HCT116 (cell line): ENCODE measurements around the gene TM7SF3. TPM values are rescaled to one million over a fixed set of nuclear protein-coding genes. Genes with fewer than 3 reads are reported as not detected.

Experiments used
- ATAC-seq: fragments of 200-7000 bp; cut with Tn5 transposase; 2 replicates; pipeline ENCODE4 v1.9.1; 2020; ENCODE audit warnings: mild to moderate bottlenecking, moderate library complexity
- BruUV-seq: library from RNA; stranded (reverse); fragments of 400-500 nt; replicated peaks from 2 replicates; lab custom pipeline; 2021; lab: Mats Ljungman, UMichigan
- CTCF ChIA-PET: fragments of 300-600 bp; sonication (Branson Sonifier 250); formaldehyde crosslinking; loops from one replicate; lab custom pipeline; 2021; ENCODE audit warnings: antibody characterized with exemption; lab: Charles Lee
- POLR2A ChIA-PET: fragments of 300-600, 350-600 bp; sonication (Branson Sonifier 250); formaldehyde crosslinking; loops from one replicate; lab custom pipeline; 2021; ENCODE audit warnings: antibody characterized with exemption; lab: Charles Lee
- RAD21 ChIA-PET, 2 experiments: fragments of 300-600 bp; sonication (Branson Sonifier 250); formaldehyde crosslinking; loops; one replicate each; lab custom pipeline; 2023; ENCODE audit warnings: low total read pairs in 2 of 2; ENCODE audit not compliant: uncharacterized antibody in 2 of 2, unreplicated experiment in 2 of 2, low non-redundant PET in 1 of 2; lab: Charles Lee
- DNase-seq: peaks from one replicate; pipeline ENCODE4 v3.0.0-alpha.2; 2010; ENCODE audit warnings: low read depth, low spot score
- H2AFZ ChIP-seq: fragments of 200-600 bp; shearing (Covaris generic), sonication (generic); 2 replicates; pipeline ENCODE4 v1.6.1; 2017; ENCODE audit warnings: low read depth, mixed run types, mixed read lengths, antibody characterized with exemption, low read length; ENCODE audit not compliant: poor library complexity, severe bottlenecking
- H3K27ac ChIP-seq: 2 replicates; pipeline ENCODE4 v1.5.1; 2012; ENCODE audit warnings: low read depth, low read length
- H3K27me3 ChIP-seq: fragments of 200-600 bp; sonication (generic); 2 replicates; pipeline ENCODE4 v1.6.1; 2016; ENCODE audit warnings: mixed run types, low read length, mixed read lengths; ENCODE audit not compliant: insufficient read depth
- H3K36me3 ChIP-seq, 2 experiments: fragments of 200-500 bp in 1 of 2; fragments of 200-600 bp in 1 of 2; sonication (Bioruptor generic) in 1 of 2; sonication (generic) in 1 of 2; 2 replicates each; pipeline versions ENCODE4 v1.5.1 to v1.6.1; 2014 to 2016; ENCODE audit warnings: low read length in 2 of 2, inconsistent platforms in 1 of 2, mixed read lengths in 1 of 2, mixed run types in 1 of 2; ENCODE audit not compliant: insufficient read depth in 2 of 2, control insufficient read depth in 1 of 2
- H3K4me1 ChIP-seq, 2 experiments: fragments of 200-600 bp in 1 of 2; sonication (generic) in 1 of 2; 2 replicates each; pipeline versions ENCODE4 v1.5.1 to v1.6.1; 2012 to 2017; ENCODE audit warnings: low read length in 2 of 2, inconsistent platforms in 1 of 2, mild to moderate bottlenecking in 1 of 2, mixed read lengths in 1 of 2, mixed run types in 1 of 2, moderate library complexity in 1 of 2; ENCODE audit not compliant: insufficient read depth in 2 of 2, control insufficient read depth in 1 of 2
- H3K4me2 ChIP-seq: fragments of 200-600 bp; sonication (generic); 2 replicates; pipeline ENCODE4 v1.6.1; 2017; ENCODE audit warnings: mixed run types, low read length, mixed read lengths
- H3K4me3 ChIP-seq, 2 experiments: fragments of 200-600 bp in 1 of 2; sonication (generic) in 1 of 2; replicated peaks in 1 of 2; 2 replicates each; pipeline ENCODE4 v1.5.1; 2011 to 2016; ENCODE audit warnings: low read length in 2 of 2, control low read depth in 1 of 2, low read depth in 1 of 2, mild to moderate bottlenecking in 1 of 2, mixed read lengths in 1 of 2, mixed run types in 1 of 2
- H3K79me2 ChIP-seq: fragments of 200-600 bp; sonication (generic); 2 replicates; pipeline ENCODE4 v1.6.1; 2017; ENCODE audit warnings: mild to moderate bottlenecking, mixed run types, low read length, moderate library complexity, mixed read lengths; ENCODE audit not compliant: insufficient read depth
- H3K9ac ChIP-seq: fragments of 200-600 bp; sonication (generic); 2 replicates; pipeline ENCODE4 v1.6.1; 2016; ENCODE audit warnings: low read length, mixed read lengths
- H3K9me2 ChIP-seq: fragments of 200-600 bp; sonication (generic), shearing (Covaris generic); 2 replicates; pipeline ENCODE4 v1.6.1; 2017; ENCODE audit warnings: mixed run types, mild to moderate bottlenecking, moderate library complexity; ENCODE audit not compliant: insufficient read depth
- H3K9me3 ChIP-seq, 2 experiments: fragments of 200-500 bp in 1 of 2; fragments of 200-600 bp in 1 of 2; sonication (Bioruptor generic) in 1 of 2; sonication (generic) in 1 of 2; 2 replicates each; pipeline ENCODE4 v1.6.1; 2014 to 2017; ENCODE audit warnings: low read length in 2 of 2, mixed read lengths in 2 of 2, inconsistent platforms in 1 of 2, low read depth in 1 of 2, mild to moderate bottlenecking in 1 of 2, mixed run types in 1 of 2, moderate library complexity in 1 of 2; ENCODE audit not compliant: control insufficient read depth in 1 of 2, insufficient read depth in 1 of 2
- H4K20me1 ChIP-seq: fragments of 200-600 bp; sonication (generic), shearing (Covaris generic); 2 replicates; pipeline ENCODE4 v1.6.1; 2017; ENCODE audit warnings: mixed run types, mild to moderate bottlenecking, moderate library complexity; ENCODE audit not compliant: insufficient read depth
- CBX3 ChIP-seq: IDR thresholded peaks from 2 replicates; pipeline ENCODE4 v1.6.1; 2012; ENCODE audit warnings: low read depth
- CEBPB ChIP-seq: IDR thresholded peaks from 2 replicates; pipeline ENCODE4 v1.6.1; 2012; ENCODE audit warnings: low read depth
- FOSL1 ChIP-seq: IDR thresholded peaks from 2 replicates; pipeline ENCODE4 v1.6.1; 2012; ENCODE audit warnings: low read depth
- JUND ChIP-seq: IDR thresholded peaks from 2 replicates; pipeline ENCODE4 v1.6.1; 2012
- POLR2A ChIP-seq: IDR thresholded peaks from 2 replicates; pipeline ENCODE4 v1.7.0; 2011; ENCODE audit warnings: borderline replicate concordance; ENCODE audit not compliant: insufficient read depth, insufficient read length; ENCODE audit errors: extremely low read depth
- RAD21 ChIP-seq: IDR thresholded peaks from 2 replicates; pipeline ENCODE4 v1.6.1; 2012; ENCODE audit warnings: low read depth, mild to moderate bottlenecking
- TCF7L2 ChIP-seq: IDR thresholded peaks from 2 replicates; pipeline ENCODE4 v1.7.0; 2011; ENCODE audit warnings: borderline replicate concordance, inconsistent platforms; ENCODE audit not compliant: insufficient read depth, insufficient read length; ENCODE audit errors: extremely low read depth
- YY1 ChIP-seq: IDR thresholded peaks from 2 replicates; pipeline ENCODE4 v1.6.1; 2011; ENCODE audit warnings: low read length, low read depth, moderate library complexity, mild to moderate bottlenecking; ENCODE audit not compliant: insufficient replicate concordance; ENCODE audit errors: extremely low read depth
- intact Hi-C: fragments of 100-400 bp; cut with micrococcal nuclease; formaldehyde crosslinking; loops from 2 replicates; pipeline ENCODE4 v1.10.0; 2022
- total RNA-seq: library from RNA; stranded (reverse); gene quantifications from one replicate; pipeline ENCODE4 v1.2.1, GENCODE V29; 2021; ENCODE audit not compliant: unreplicated experiment
- TF ChIP-seq, protein P1 (sequence below): IDR thresholded peaks from 2 replicates; pipeline ENCODE4 v1.6.1; 2012; ENCODE audit warnings: low read depth
- TF ChIP-seq, protein P2 (sequence below), 3 experiments: fragments of 200-600 bp in 1 of 3; sonication (generic) in 1 of 3; IDR thresholded peaks in 2 of 3; conservative IDR thresholded peaks in 1 of 3; 2 replicates each; pipeline ENCODE4 v1.5.1; 2012 to 2017; ENCODE audit warnings: low read depth in 2 of 3, low read length in 2 of 3, antibody characterized with exemption in 1 of 3, borderline replicate concordance in 1 of 3, control low read depth in 1 of 3, mild to moderate bottlenecking in 1 of 3, mixed read lengths in 1 of 3, mixed run types in 1 of 3, moderate library complexity in 1 of 3; ENCODE audit not compliant: insufficient read depth in 1 of 3
- TF ChIP-seq, protein P3 (sequence below): IDR thresholded peaks from 2 replicates; pipeline ENCODE4 v1.6.1; 2011; ENCODE audit warnings: mild to moderate bottlenecking, low read length, moderate library complexity; ENCODE audit not compliant: insufficient replicate concordance; ENCODE audit errors: extremely low read depth
- TF ChIP-seq, protein P4 (sequence below): IDR thresholded peaks from 2 replicates; pipeline ENCODE4 v1.6.1; 2012
- TF ChIP-seq, protein P5 (sequence below): IDR thresholded peaks from 2 replicates; pipeline ENCODE4 v1.6.1; 2012

Gene TM7SF3
- total RNA-seq, 1 experiment from 2014 or later = 46.5 TPM

DNA sequence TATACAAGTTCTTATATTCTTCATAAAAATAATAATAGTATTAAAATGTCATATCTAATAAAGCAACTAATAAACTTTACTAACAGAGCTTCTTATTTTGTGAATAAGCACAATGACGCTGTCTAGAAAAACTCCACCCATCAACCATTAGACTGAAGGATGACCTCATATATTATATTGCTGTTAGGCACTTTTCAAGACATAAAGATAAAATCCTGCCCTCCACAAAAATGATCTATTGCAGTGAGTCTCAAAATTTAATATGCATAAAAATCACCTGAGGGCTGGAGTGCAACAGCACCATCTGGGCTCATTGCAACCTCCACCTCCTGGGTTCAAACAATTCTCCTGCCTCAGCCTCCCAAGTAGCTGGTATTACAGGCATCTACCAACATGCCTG, 20.1 kb downstream of the TM7SF3 start:
- no peak overlapping the region for H3K27ac ChIP-seq
- H2AFZ ChIP-seq = no peak overlapping the region
- H3K4me1 ChIP-seq = no peaks in the 10 kb centered on the region
- CTCF ChIA-PET = no interaction called here
- no peaks in the 10 kb centered on the region for H3K9me2 ChIP-seq
- no TSS peak for BruUV-seq
- H3K36me3 ChIP-seq = peaks cover 0 to 20% of the 10 kb centered on the region in 2 experiments; a peak in 3 of 4 replicates
- no peak overlapping the region for H3K4me3 ChIP-seq
- no peak overlapping the region for H3K9ac ChIP-seq
- H3K27me3 ChIP-seq = no peaks in the 10 kb centered on the region
- DNase-seq = no peak
- intact Hi-C loops = no loop called here
- POLR2A ChIA-PET = no interaction called here
- H3K9me3 ChIP-seq = no peaks in the 10 kb centered on the region
- H4K20me1 ChIP-seq = no peaks in the 10 kb centered on the region
- no peaks in the 10 kb centered on the region for H3K79me2 ChIP-seq
- TF ChIP-seq POLR2A (no peak), FOSL1 (no peak), CEBPB (no peak), RAD21 (no peak), JUND (no peak), YY1 (no peak)
- ATAC-seq = no peak
- RAD21 ChIA-PET = no interaction called here
- H3K4me2 ChIP-seq = no peak overlapping the region

DNA sequence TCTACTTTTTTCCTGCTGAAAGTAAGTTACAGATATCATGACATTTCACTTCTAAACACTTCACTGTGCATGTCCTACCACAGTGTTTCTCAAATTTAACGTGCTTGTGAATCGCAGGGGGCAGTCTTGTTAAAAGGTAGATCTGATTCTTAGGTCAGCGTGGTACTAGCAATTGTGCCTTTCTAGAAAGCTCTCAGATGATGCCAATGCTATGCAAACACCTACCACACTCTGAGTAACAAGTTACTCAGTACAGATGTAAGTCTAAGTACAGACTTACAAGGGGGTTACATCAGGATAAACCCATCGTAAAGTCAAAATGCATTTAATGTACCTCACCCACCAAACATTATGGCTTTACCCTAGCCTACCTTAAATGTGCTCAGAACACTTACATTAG, 22.4 kb downstream of the TM7SF3 start:
- POLR2A ChIA-PET = no interaction called here
- no peak overlapping the region for H3K4me2 ChIP-seq
- RAD21 ChIA-PET = no interaction called here
- H3K27ac ChIP-seq = no peak overlapping the region
- no TSS peak for BruUV-seq
- H3K4me3 ChIP-seq = no peak overlapping the region
- intact Hi-C loops = no loop called here
- H4K20me1 ChIP-seq = no peaks in the 10 kb centered on the region
- H3K4me1 ChIP-seq = no peaks in the 10 kb centered on the region
- DNase-seq (no peak), ATAC-seq (no peak)
- H3K9ac ChIP-seq = no peak overlapping the region
- no peaks in the 10 kb centered on the region for H3K9me2 ChIP-seq
- peaks cover 0 to 20% of the 10 kb centered on the region in 2 experiments; a peak in 3 of 4 replicates for H3K36me3 ChIP-seq
- CTCF ChIA-PET = no interaction called here
- H3K79me2 ChIP-seq = no peaks in the 10 kb centered on the region
- H3K27me3 ChIP-seq = no peaks in the 10 kb centered on the region
- H2AFZ ChIP-seq = no peak overlapping the region
- H3K9me3 ChIP-seq = no peaks in the 10 kb centered on the region
- TF ChIP-seq CEBPB (no peak), TCF7L2 (no peak), CBX3 (no peak), RAD21 (no peak)
- TF ChIP-seq, protein P1, sequence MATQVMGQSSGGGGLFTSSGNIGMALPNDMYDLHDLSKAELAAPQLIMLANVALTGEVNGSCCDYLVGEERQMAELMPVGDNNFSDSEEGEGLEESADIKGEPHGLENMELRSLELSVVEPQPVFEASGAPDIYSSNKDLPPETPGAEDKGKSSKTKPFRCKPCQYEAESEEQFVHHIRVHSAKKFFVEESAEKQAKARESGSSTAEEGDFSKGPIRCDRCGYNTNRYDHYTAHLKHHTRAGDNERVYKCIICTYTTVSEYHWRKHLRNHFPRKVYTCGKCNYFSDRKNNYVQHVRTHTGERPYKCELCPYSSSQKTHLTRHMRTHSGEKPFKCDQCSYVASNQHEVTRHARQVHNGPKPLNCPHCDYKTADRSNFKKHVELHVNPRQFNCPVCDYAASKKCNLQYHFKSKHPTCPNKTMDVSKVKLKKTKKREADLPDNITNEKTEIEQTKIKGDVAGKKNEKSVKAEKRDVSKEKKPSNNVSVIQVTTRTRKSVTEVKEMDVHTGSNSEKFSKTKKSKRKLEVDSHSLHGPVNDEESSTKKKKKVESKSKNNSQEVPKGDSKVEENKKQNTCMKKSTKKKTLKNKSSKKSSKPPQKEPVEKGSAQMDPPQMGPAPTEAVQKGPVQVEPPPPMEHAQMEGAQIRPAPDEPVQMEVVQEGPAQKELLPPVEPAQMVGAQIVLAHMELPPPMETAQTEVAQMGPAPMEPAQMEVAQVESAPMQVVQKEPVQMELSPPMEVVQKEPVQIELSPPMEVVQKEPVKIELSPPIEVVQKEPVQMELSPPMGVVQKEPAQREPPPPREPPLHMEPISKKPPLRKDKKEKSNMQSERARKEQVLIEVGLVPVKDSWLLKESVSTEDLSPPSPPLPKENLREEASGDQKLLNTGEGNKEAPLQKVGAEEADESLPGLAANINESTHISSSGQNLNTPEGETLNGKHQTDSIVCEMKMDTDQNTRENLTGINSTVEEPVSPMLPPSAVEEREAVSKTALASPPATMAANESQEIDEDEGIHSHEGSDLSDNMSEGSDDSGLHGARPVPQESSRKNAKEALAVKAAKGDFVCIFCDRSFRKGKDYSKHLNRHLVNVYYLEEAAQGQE = no peak
- TF ChIP-seq, protein P2, sequence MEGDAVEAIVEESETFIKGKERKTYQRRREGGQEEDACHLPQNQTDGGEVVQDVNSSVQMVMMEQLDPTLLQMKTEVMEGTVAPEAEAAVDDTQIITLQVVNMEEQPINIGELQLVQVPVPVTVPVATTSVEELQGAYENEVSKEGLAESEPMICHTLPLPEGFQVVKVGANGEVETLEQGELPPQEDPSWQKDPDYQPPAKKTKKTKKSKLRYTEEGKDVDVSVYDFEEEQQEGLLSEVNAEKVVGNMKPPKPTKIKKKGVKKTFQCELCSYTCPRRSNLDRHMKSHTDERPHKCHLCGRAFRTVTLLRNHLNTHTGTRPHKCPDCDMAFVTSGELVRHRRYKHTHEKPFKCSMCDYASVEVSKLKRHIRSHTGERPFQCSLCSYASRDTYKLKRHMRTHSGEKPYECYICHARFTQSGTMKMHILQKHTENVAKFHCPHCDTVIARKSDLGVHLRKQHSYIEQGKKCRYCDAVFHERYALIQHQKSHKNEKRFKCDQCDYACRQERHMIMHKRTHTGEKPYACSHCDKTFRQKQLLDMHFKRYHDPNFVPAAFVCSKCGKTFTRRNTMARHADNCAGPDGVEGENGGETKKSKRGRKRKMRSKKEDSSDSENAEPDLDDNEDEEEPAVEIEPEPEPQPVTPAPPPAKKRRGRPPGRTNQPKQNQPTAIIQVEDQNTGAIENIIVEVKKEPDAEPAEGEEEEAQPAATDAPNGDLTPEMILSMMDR (IDR thresholded peaks at IDR 0.05 in 2 of 3, conservative IDR thresholded peaks at IDR 0.05 in 1 of 3; ENCODE audit: borderline replicate concordance in 1 of 3, insufficient read depth in 1 of 3, low read depth in 2 of 3, low read length in 2 of 3) = no peak
- TF ChIP-seq, protein P3, sequence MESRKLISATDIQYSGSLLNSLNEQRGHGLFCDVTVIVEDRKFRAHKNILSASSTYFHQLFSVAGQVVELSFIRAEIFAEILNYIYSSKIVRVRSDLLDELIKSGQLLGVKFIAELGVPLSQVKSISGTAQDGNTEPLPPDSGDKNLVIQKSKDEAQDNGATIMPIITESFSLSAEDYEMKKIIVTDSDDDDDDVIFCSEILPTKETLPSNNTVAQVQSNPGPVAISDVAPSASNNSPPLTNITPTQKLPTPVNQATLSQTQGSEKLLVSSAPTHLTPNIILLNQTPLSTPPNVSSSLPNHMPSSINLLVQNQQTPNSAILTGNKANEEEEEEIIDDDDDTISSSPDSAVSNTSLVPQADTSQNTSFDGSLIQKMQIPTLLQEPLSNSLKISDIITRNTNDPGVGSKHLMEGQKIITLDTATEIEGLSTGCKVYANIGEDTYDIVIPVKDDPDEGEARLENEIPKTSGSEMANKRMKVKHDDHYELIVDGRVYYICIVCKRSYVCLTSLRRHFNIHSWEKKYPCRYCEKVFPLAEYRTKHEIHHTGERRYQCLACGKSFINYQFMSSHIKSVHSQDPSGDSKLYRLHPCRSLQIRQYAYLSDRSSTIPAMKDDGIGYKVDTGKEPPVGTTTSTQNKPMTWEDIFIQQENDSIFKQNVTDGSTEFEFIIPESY = no peak
- TF ChIP-seq, protein P4, sequence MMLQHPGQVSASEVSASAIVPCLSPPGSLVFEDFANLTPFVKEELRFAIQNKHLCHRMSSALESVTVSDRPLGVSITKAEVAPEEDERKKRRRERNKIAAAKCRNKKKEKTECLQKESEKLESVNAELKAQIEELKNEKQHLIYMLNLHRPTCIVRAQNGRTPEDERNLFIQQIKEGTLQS = no peak
- TF ChIP-seq, protein P5, sequence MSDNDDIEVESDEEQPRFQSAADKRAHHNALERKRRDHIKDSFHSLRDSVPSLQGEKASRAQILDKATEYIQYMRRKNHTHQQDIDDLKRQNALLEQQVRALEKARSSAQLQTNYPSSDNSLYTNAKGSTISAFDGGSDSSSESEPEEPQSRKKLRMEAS = no peak
